NCI-H446 treated with DMSO at 0.1 percent for 48 hours (cell line): ENCODE data around the gene GLI1.

Experiments used
- DNase-seq: peaks from one replicate; lab custom pipeline; 2025; lab: John Stamatoyannopoulos, UW

Gene GLI1

GRCh38 chr12:57461276-57461916 is 1.8 kb downstream of the GLI1 start:
- no peak for DNase-seq

- no peak for DNase-seq
Observed at GRCh38 chr12:57461917-57462250, 2.3 kb downstream of the GLI1 start.

GRCh38 chr12:57462251-57462911 is 2.8 kb downstream of the GLI1 start:
- peak; percentile 72 for DNase-seq

GRCh38 chr12:57462912-57463253 is 3.3 kb downstream of the GLI1 start:
- no peak for DNase-seq

GRCh38 chr12:57464569-57464968 is 5.0 kb downstream of the GLI1 start:
- DNase-seq = no peak

GRCh38 chr12:57465030-57465746 is 5.6 kb downstream of the GLI1 start:
- DNase-seq = no peak

- DNase-seq = no peak
Observed at GRCh38 chr12:57465747-57466505, 6.3 kb downstream of the GLI1 start.

GRCh38 chr12:57467212-57467874 is 7.8 kb downstream of the GLI1 start:
- no peak for DNase-seq

GRCh38 chr12:57467915-57468314 is 8.3 kb downstream of the GLI1 start:
- DNase-seq = no peak

GRCh38 chr12:57469296-57470164 is 9.9 kb downstream of the GLI1 start:
- DNase-seq = no peak

- DNase-seq = no peak
Observed at GRCh38 chr12:57470286-57470969, 10.8 kb downstream of the GLI1 start.

- DNase-seq = no peak
Observed at GRCh38 chr12:57470970-57471656, 11.5 kb downstream of the GLI1 start.

GRCh38 chr12:57471661-57472060 is 12.1 kb downstream of the GLI1 start:
- DNase-seq = no peak

GRCh38 chr12:57472391-57472790 is 12.8 kb downstream of the GLI1 start:
- no peak for DNase-seq

GRCh38 chr12:57473392-57473791 is 13.8 kb downstream of the GLI1 start:
- DNase-seq = no peak

GRCh38 chr12:57473886-57474285 is 14.3 kb downstream of the GLI1 start:
- no peak for DNase-seq

GRCh38 chr12:57474430-57474829 is 14.8 kb downstream of the GLI1 start:
- no peak for DNase-seq

- DNase-seq = no peak
Observed at GRCh38 chr12:57474862-57475261, 15.3 kb downstream of the GLI1 start.

- no peak for DNase-seq
Observed at GRCh38 chr12:57475271-57476161, 15.9 kb downstream of the GLI1 start.
